Measurements from ENCODE around the gene STK35.

STK35 gene

DNA sequence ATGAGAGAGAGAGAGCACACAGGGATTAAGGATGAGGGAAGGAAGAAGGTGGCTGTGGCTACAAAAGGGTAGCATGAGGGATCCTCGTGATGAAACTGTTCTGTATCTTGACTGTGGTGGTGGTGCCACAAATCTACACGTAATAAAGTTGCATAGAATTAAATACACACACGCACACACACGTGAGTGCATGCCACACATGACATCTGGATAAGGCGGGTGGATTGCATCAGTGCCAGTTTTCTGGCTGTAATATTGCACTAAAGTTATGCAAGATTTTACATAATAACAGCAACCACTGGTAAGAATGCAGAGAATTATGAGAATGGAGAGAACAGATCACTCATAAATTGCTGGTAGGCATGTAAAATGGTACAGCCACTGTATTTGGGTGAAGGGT lies 16.9 kb upstream of the STK35 start:
- no peaks in the 10 kb centered on the region for H3K4me1 ChIP-seq (ENCODE audit: control insufficient read depth, low read length)
- no peaks in the 10 kb centered on the region for H3K79me2 ChIP-seq (ENCODE audit: control insufficient read depth, low read length)
- H4K20me1 ChIP-seq (ENCODE audit: control insufficient read depth, insufficient read depth, low read depth, low read length): no peaks in the 10 kb centered on the region
- no peaks in the 10 kb centered on the region for H3K9me2 ChIP-seq (replicated peaks; ENCODE audit: control insufficient read depth, low read length)
- H3K27me3 ChIP-seq (ENCODE audit: control insufficient read depth, low read length): peaks cover 40% of the 10 kb centered on the region
- no peak overlapping the region for H3K27ac ChIP-seq (ENCODE audit: low read depth, low read length)
- no peak overlapping the region for H3K4me3 ChIP-seq (ENCODE audit: low read length)
- no peaks in the 10 kb centered on the region for H3K36me3 ChIP-seq (ENCODE audit: control insufficient read depth, low read length)
- no peaks in the 10 kb centered on the region for H3K9me3 ChIP-seq (ENCODE audit: control insufficient read depth, insufficient read depth, low read length)
- no peak overlapping the region for H3K4me2 ChIP-seq (ENCODE audit: low read length)
- TF ChIP-seq, protein P1, sequence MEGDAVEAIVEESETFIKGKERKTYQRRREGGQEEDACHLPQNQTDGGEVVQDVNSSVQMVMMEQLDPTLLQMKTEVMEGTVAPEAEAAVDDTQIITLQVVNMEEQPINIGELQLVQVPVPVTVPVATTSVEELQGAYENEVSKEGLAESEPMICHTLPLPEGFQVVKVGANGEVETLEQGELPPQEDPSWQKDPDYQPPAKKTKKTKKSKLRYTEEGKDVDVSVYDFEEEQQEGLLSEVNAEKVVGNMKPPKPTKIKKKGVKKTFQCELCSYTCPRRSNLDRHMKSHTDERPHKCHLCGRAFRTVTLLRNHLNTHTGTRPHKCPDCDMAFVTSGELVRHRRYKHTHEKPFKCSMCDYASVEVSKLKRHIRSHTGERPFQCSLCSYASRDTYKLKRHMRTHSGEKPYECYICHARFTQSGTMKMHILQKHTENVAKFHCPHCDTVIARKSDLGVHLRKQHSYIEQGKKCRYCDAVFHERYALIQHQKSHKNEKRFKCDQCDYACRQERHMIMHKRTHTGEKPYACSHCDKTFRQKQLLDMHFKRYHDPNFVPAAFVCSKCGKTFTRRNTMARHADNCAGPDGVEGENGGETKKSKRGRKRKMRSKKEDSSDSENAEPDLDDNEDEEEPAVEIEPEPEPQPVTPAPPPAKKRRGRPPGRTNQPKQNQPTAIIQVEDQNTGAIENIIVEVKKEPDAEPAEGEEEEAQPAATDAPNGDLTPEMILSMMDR (IDR thresholded peaks at IDR 0.05; ENCODE audit: low read depth, low read length, poor library complexity, severe bottlenecking): no peak
- no peak for TF ChIP-seq EZH2phosphoT487 (IDR thresholded peaks at IDR 0.05; ENCODE audit: borderline replicate concordance, low read length)
- H3F3A ChIP-seq (ENCODE audit: control insufficient read depth, insufficient read depth): no peaks in the 10 kb centered on the region

DNA sequence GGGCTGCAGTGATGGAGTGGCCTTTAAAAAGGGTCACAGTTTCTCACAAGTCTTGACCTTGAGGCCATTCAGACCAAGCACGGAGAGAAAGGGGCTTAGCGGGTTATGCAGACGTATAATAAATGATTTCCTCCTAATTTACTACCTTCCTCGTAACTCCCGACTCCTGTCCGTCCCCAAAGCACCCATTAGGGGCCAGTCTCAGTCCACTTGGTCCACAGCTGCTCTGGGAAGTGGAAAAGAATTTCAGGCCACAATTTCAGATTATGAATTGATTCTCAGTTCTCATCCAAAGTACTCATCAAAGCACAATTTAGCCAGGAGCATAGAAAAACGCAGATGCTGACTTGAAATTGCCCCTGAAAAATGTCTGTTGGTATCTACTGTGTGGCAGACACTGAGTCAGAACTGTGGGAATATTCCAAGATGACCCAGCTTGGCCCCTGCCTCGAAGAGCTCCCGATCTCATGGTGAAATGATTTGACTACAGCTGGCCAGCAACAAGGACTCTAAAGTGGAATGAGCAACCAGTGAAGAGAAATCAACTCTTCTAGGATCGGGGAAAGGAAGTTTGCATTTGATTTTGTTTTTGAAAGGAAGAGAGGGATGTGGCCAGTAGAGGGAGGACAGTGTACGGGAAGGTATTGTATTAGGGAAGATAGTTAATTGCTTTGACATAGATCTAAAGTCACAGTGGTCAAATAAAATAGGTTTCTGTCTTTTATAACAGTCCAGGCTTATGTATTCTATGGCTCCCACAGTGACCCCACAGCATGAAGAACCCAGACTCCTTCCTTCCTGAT lies 15.2 kb upstream of the STK35 start:
- H3K36me3 ChIP-seq (ENCODE audit: control insufficient read depth, low read length): no peaks in the 10 kb centered on the region
- no peaks in the 10 kb centered on the region for H3K4me1 ChIP-seq (ENCODE audit: control insufficient read depth, low read length)
- no peaks in the 10 kb centered on the region for H4K20me1 ChIP-seq (ENCODE audit: control insufficient read depth, insufficient read depth, low read depth, low read length)
- no peaks in the 10 kb centered on the region for H3K9me2 ChIP-seq (replicated peaks; ENCODE audit: control insufficient read depth, low read length)
- no peak overlapping the region for H3K27ac ChIP-seq (ENCODE audit: low read depth, low read length)
- H3K27me3 ChIP-seq (ENCODE audit: control insufficient read depth, low read length): peaks cover 44% of the 10 kb centered on the region
- H3K79me2 ChIP-seq (ENCODE audit: control insufficient read depth, low read length): no peaks in the 10 kb centered on the region
- no peaks in the 10 kb centered on the region for H3K9me3 ChIP-seq (ENCODE audit: control insufficient read depth, insufficient read depth, low read length)
- H3F3A ChIP-seq (ENCODE audit: control insufficient read depth, insufficient read depth): no peaks in the 10 kb centered on the region
- TF ChIP-seq, protein P1 (IDR thresholded peaks at IDR 0.05; ENCODE audit: low read depth, low read length, poor library complexity, severe bottlenecking): no peak
- no peak for TF ChIP-seq EZH2phosphoT487 (IDR thresholded peaks at IDR 0.05; ENCODE audit: borderline replicate concordance, low read length)
- no peak overlapping the region for H3K4me3 ChIP-seq (ENCODE audit: low read length)
- no peak overlapping the region for H3K4me2 ChIP-seq (ENCODE audit: low read length)

DNA sequence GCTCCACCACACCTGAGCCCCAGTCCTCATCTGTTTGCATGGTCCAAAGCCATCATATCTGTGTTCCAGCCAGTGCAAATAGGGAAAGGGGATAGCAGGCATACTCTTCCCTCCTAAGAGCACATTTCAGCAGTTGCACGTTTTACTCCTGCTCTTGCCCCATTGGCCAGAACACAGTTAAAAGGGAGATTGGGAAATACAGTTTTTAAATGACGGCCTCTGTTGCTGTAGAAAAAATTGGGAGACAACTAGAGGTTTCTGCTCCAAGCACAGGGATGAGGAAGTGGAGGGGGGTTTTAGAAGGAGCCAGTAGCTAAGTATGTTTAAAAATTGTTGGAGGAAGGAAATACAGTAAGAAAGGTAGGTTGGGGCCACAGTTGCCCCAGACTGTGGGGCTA lies 14.6 kb upstream of the STK35 start:
- no peak overlapping the region for H3K4me2 ChIP-seq (ENCODE audit: low read length)
- TF ChIP-seq, protein P1 (IDR thresholded peaks at IDR 0.05; ENCODE audit: low read depth, low read length, poor library complexity, severe bottlenecking): no peak
- TF ChIP-seq EZH2phosphoT487 (IDR thresholded peaks at IDR 0.05; ENCODE audit: borderline replicate concordance, low read length): no peak
- no peaks in the 10 kb centered on the region for H3K4me1 ChIP-seq (ENCODE audit: control insufficient read depth, low read length)
- H3K27ac ChIP-seq (ENCODE audit: low read depth, low read length): no peak overlapping the region
- no peaks in the 10 kb centered on the region for H4K20me1 ChIP-seq (ENCODE audit: control insufficient read depth, insufficient read depth, low read depth, low read length)
- peaks cover 49% of the 10 kb centered on the region for H3K27me3 ChIP-seq (ENCODE audit: control insufficient read depth, low read length)
- no peaks in the 10 kb centered on the region for H3K36me3 ChIP-seq (ENCODE audit: control insufficient read depth, low read length)
- no peaks in the 10 kb centered on the region for H3K79me2 ChIP-seq (ENCODE audit: control insufficient read depth, low read length)
- H3K9me3 ChIP-seq (ENCODE audit: control insufficient read depth, insufficient read depth, low read length): no peaks in the 10 kb centered on the region
- H3K9me2 ChIP-seq (replicated peaks; ENCODE audit: control insufficient read depth, low read length): no peaks in the 10 kb centered on the region
- no peaks in the 10 kb centered on the region for H3F3A ChIP-seq (ENCODE audit: control insufficient read depth, insufficient read depth)
- no peak overlapping the region for H3K4me3 ChIP-seq (ENCODE audit: low read length)
